IMR-90 (cell line): ENCODE measurements around the gene HOXC13. TPM values are rescaled to one million over a fixed set of nuclear protein-coding genes. Genes with fewer than 3 reads are reported as not detected.

Experiments
- ATAC-seq: fragments of 200-7000 bp; cut with Tn5 transposase; 2 replicates; pipeline ENCODE4 v1.9.1; 2020; ENCODE audit warnings: low read depth, mild to moderate bottlenecking, moderate library complexity
- BruUV-seq: library from RNA; stranded (reverse); fragments of 400-500 nt; replicated peaks from 2 replicates; lab custom pipeline; 2021; lab: Mats Ljungman, UMichigan
- CTCF ChIA-PET: fragments of 300-600 bp; formaldehyde crosslinking; extraction: SDS; loops from one replicate; lab custom pipeline; 2021; ENCODE audit warnings: antibody characterized with exemption; lab: Yijun Ruan, JAX
- POLR2A ChIA-PET: fragments of 300-600 bp; sonication (Branson Sonifier 250); formaldehyde crosslinking; loops from one replicate; lab custom pipeline; 2022; ENCODE audit warnings: antibody characterized with exemption; ENCODE audit not compliant: unreplicated experiment; lab: Charles Lee
- DNase-seq: peaks from one replicate; pipeline ENCODE4 v3.0.0; 2013
- H2AFZ ChIP-seq: replicated peaks from 2 replicates; pipeline ENCODE3; 2013; ENCODE audit warnings: low read length, mild to moderate bottlenecking; ENCODE audit not compliant: poor library complexity
- H2AK5ac ChIP-seq: 2 replicates; pipeline ENCODE4 v1.6.1; 2013; ENCODE audit warnings: low read depth, low read length, inconsistent platforms
- H2AK9ac ChIP-seq: replicated peaks from 2 replicates; pipeline ENCODE3; 2013; ENCODE audit warnings: mild to moderate bottlenecking, low read depth, low read length, moderate library complexity; ENCODE audit not compliant: poor library complexity
- H2BK120ac ChIP-seq: 2 replicates; pipeline ENCODE4 v1.6.1; 2013; ENCODE audit warnings: low read depth, low read length, inconsistent platforms
- H2BK15ac ChIP-seq: 3 replicates; pipeline ENCODE4 v1.6.1; 2013; ENCODE audit warnings: low read depth, low read length, inconsistent platforms
- H2BK20ac ChIP-seq: 2 replicates; pipeline ENCODE4 v1.6.1; 2013; ENCODE audit warnings: low read depth, mild to moderate bottlenecking, inconsistent platforms, low read length, moderate library complexity
- H2BK5ac ChIP-seq: 2 replicates; pipeline ENCODE4 v1.6.1; 2013; ENCODE audit warnings: mild to moderate bottlenecking, low read depth, low read length, inconsistent platforms; ENCODE audit not compliant: poor library complexity, severe bottlenecking
- H3K14ac ChIP-seq: replicated peaks from 2 replicates; pipeline ENCODE4 v1.6.1; 2013; ENCODE audit warnings: low read depth, low read length, inconsistent platforms
- H3K18ac ChIP-seq: 2 replicates; pipeline ENCODE4 v1.6.1; 2013; ENCODE audit warnings: low read depth, low read length, control low read depth
- H3K23ac ChIP-seq: 2 replicates; pipeline ENCODE4 v1.6.1; 2013; ENCODE audit warnings: low read depth, low read length, inconsistent platforms
- H3K27ac ChIP-seq: 2 replicates; pipeline ENCODE4 v1.5.1; 2013; ENCODE audit warnings: mild to moderate bottlenecking, control low read depth, low read length; ENCODE audit not compliant: insufficient read depth
- H3K27me3 ChIP-seq: 2 replicates; pipeline ENCODE4 v1.6.1; 2013; ENCODE audit warnings: low read length; ENCODE audit not compliant: control insufficient read depth, insufficient read depth
- H3K36me3 ChIP-seq: 2 replicates; pipeline ENCODE4 v1.6.1; 2013; ENCODE audit warnings: low read length, mixed read lengths; ENCODE audit not compliant: control insufficient read depth, insufficient read depth
- H3K4ac ChIP-seq: 2 replicates; pipeline ENCODE4 v1.6.1; 2013; ENCODE audit warnings: low read depth, low read length, inconsistent platforms
- H3K4me1 ChIP-seq: 2 replicates; pipeline ENCODE4 v1.6.1; 2013; ENCODE audit warnings: low read length, mixed read lengths; ENCODE audit not compliant: control insufficient read depth, insufficient read depth
- H3K4me2 ChIP-seq: 2 replicates; pipeline ENCODE4 v1.6.1; 2013; ENCODE audit warnings: low read depth, mild to moderate bottlenecking, control low read depth, low read length, moderate library complexity
- H3K4me3 ChIP-seq: 2 replicates; pipeline ENCODE4 v1.5.1; 2013; ENCODE audit warnings: low read depth, mild to moderate bottlenecking, control low read depth, low read length, moderate library complexity; ENCODE audit not compliant: insufficient read depth
- H3K56ac ChIP-seq: 2 replicates; pipeline ENCODE4 v1.6.1; 2013; ENCODE audit warnings: low read length, inconsistent platforms; ENCODE audit not compliant: insufficient read depth; ENCODE audit errors: extremely low read depth
- H3K79me1 ChIP-seq, 2 experiments: 2 replicates each; pipeline ENCODE4 v1.6.1; 2013; ENCODE audit warnings: low read length in 2 of 2, inconsistent platforms in 1 of 2, low read depth in 1 of 2
- H3K9ac ChIP-seq: 2 replicates; pipeline ENCODE4 v1.6.1; 2013; ENCODE audit warnings: low read depth, low read length, control low read depth
- H3K9me1 ChIP-seq: 2 replicates; pipeline ENCODE4 v1.6.1; 2013; ENCODE audit warnings: low read length, inconsistent platforms; ENCODE audit not compliant: insufficient read depth
- H3K9me3 ChIP-seq: 2 replicates; pipeline ENCODE4 v1.6.1; 2013; ENCODE audit warnings: low read length; ENCODE audit not compliant: control insufficient read depth, insufficient read depth
- H4K20me1 ChIP-seq: 2 replicates; pipeline ENCODE4 v1.6.1; 2013; ENCODE audit warnings: low read length, inconsistent platforms; ENCODE audit not compliant: insufficient read depth
- H4K5ac ChIP-seq: 2 replicates; pipeline ENCODE4 v1.6.1; 2013; ENCODE audit warnings: mild to moderate bottlenecking, low read depth, low read length, control low read depth
- H4K8ac ChIP-seq, 2 experiments: 2 replicates each; pipeline ENCODE4 v1.6.1; 2013; ENCODE audit warnings: low read depth in 2 of 2, low read length in 2 of 2, control low read depth in 1 of 2, inconsistent platforms in 1 of 2
- H4K91ac ChIP-seq: 2 replicates; pipeline ENCODE4 v1.6.1; 2013; ENCODE audit warnings: low read depth, low read length, inconsistent platforms; ENCODE audit not compliant: insufficient read depth
- ELK1 ChIP-seq: fragments of 150-350 bp; IDR thresholded peaks from 2 replicates; pipeline ENCODE4 v1.6.1; 2016; ENCODE audit warnings: low read depth, mild to moderate bottlenecking, low read length, moderate library complexity, borderline replicate concordance
- NFE2L2 ChIP-seq: fragments of 150-350 bp; IDR thresholded peaks from 2 replicates; pipeline ENCODE4 v1.6.1; 2016; ENCODE audit warnings: low read depth, mild to moderate bottlenecking, low read length
- POLR2A ChIP-seq: IDR thresholded peaks from 2 replicates; pipeline ENCODE4 v1.6.1; 2012; ENCODE audit warnings: mild to moderate bottlenecking, low read depth, low read length
- RFX5 ChIP-seq: IDR thresholded peaks from 2 replicates; pipeline ENCODE4 v1.8.0; 2012; ENCODE audit warnings: low read depth, mild to moderate bottlenecking, low read length, moderate library complexity
- SMC3 ChIP-seq: fragments of 150-350 bp; IDR thresholded peaks from 2 replicates; pipeline ENCODE4 v1.6.1; 2016; ENCODE audit warnings: low read depth, mild to moderate bottlenecking, antibody characterized with exemption, low read length, moderate library complexity
- USF2 ChIP-seq: fragments of 150-350 bp; IDR thresholded peaks from 2 replicates; pipeline ENCODE4 v1.6.1; 2017; ENCODE audit warnings: mild to moderate bottlenecking, antibody characterized with exemption, low read length, low read depth
- WGBS, 2 experiments: methylation state at CpG; one replicate each; pipeline versions ENCODE4 v1.1.5 to v1.1.7; 2013; ENCODE audit warnings: missing lambda C conversion rate in 2 of 2; ENCODE audit not compliant: insufficient read length in 1 of 2; ENCODE audit errors: extremely low coverage in 2 of 2; 5-methylcytosine and 5-hydroxymethylcytosine counted together
- dilution Hi-C: fragments of 300-500 bp; cut with HindIII; formaldehyde crosslinking; loops from one replicate; pipeline ENCODE4 v1.14.3; 2018; ENCODE audit warnings: low sequenced_read_pairs; ENCODE audit not compliant: unreplicated experiment
- in situ Hi-C: fragments of 300-500 bp; cut with MboI; formaldehyde crosslinking; loops from 3 replicates; pipeline ENCODE4 v1.14.3; 2019; ENCODE audit warnings: low sequenced_read_pairs, inconsistent platforms, mixed read lengths
- intact Hi-C: fragments of 100-400 bp; cut with micrococcal nuclease; formaldehyde crosslinking; loops from 2 replicates; pipeline ENCODE4 v1.10.0; 2022
- polyA plus RNA-seq, 3 experiments: library from polyadenylated mRNA; depleted of rRNA; stranded (reverse); fragments of >200 nt; gene quantifications; 2 replicates each; pipeline ENCODE4 v1.2.3, GENCODE V29; 2012; ENCODE audit warnings: low replicate concordance in 1 of 3
- total RNA-seq: library from RNA; depleted of rRNA; stranded (reverse); fragments of >200 nt; gene quantifications from 2 replicates; pipeline ENCODE4 v1.2.3, GENCODE V29; 2012

The HOXC13 gene
- total and polyA plus RNA-seq, 2 of the 4 experiments (the other 2 are of a cell fraction) = not detected

GRCh38 chr12:53944209-53944608 is 5.6 kb downstream of the HOXC13 start:
- H2BK20ac ChIP-seq = no peak overlapping the region
- H2BK5ac ChIP-seq = no peak overlapping the region
- H2BK120ac ChIP-seq = no peak overlapping the region
- H4K20me1 ChIP-seq = no peaks in the 10 kb centered on the region
- no peak overlapping the region for H2AFZ ChIP-seq
- no peak overlapping the region for H3K23ac ChIP-seq
- H3K9me3 ChIP-seq = peaks cover 5% of the 10 kb centered on the region; the same call in 1 of the 2 replicates
- H4K5ac ChIP-seq = no peak overlapping the region
- no peak overlapping the region for H3K14ac ChIP-seq
- no peak overlapping the region for H3K18ac ChIP-seq
- H3K4ac ChIP-seq = no peak overlapping the region
- DNase-seq (no peak), ATAC-seq (no peak)
- H3K9me1 ChIP-seq = no peaks in the 10 kb centered on the region
- H3K4me2 ChIP-seq = no peak overlapping the region
- ChIA-PET POLR2A (no interaction called here), CTCF (no interaction called here)
- no peak overlapping the region for H4K91ac ChIP-seq
- H2AK5ac ChIP-seq = no peak overlapping the region
- H3K56ac ChIP-seq = no peak overlapping the region
- in situ Hi-C loops = no loop called here
- no peak overlapping the region for H3K27ac ChIP-seq
- H3K4me3 ChIP-seq = no peak overlapping the region
- TF ChIP-seq NFE2L2 (no peak), POLR2A (no peak), USF2 (no peak), ELK1 (no peak), SMC3 (no peak), RFX5 (no peak)
- WGBS, 2 experiments = no CpG with 5 or more reads among the region's 4 CpGs
- H3K36me3 ChIP-seq = no peaks in the 10 kb centered on the region
- no peak overlapping the region for H2AK9ac ChIP-seq
- no peak overlapping the region for H4K8ac ChIP-seq
- no peak overlapping the region for H2BK15ac ChIP-seq
- dilution Hi-C loops = no loop called here
- H3K4me1 ChIP-seq = no peaks in the 10 kb centered on the region
- no peaks in the 10 kb centered on the region for H3K79me1 ChIP-seq
- intact Hi-C loops = no loop called here
- H3K27me3 ChIP-seq = peaks cover 83% of the 10 kb centered on the region
- H3K9ac ChIP-seq = no peak overlapping the region
- BruUV-seq = no TSS peak
